NOMO-1 treated with DMSO at 0.1 percent for 48 hours (cell line): Measurements from ENCODE around the gene PRAMEF12.
"Not testable (repeated sequence)": the region's sequence is repeated elsewhere in the genome, so short reads cannot be mapped to it uniquely, and the experiment has no call there.

ENCODE experiments used
- DNase-seq: peaks from one replicate; lab custom pipeline; 2025; ENCODE audit not compliant: unreplicated experiment; lab: John Stamatoyannopoulos, UW

The PRAMEF12 gene

DNA sequence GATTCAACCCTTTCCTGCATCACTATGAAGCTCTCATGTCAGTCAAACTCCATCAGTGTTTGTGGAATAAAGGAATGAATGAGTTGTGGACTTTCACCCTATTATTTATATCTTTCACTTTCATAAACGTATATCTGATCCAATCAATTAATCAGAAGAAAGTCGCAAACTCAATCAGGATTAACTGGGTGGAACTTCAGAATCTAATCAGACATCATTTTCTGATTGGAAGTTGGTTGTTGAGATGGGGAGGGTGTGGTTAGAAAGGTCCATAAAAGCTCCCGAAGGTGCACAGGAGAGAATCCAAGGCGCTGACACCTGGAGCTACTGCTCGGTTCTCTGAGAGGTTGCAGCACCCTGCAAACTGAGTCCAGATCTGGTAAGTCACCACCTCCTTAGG, at the start of gene PRAMEF12:
Gene PRAMEF12 (plus strand): TSS at position 301 of the 400 bp plus-strand sequence. CDS start 1,130 bp downstream, outside the sequence.
- no peak for DNase-seq

- no peak for DNase-seq
These were observed 45.1 kb upstream of the PRAMEF12 start for GRCh38 chr1:12728391-12728790.

DNA sequence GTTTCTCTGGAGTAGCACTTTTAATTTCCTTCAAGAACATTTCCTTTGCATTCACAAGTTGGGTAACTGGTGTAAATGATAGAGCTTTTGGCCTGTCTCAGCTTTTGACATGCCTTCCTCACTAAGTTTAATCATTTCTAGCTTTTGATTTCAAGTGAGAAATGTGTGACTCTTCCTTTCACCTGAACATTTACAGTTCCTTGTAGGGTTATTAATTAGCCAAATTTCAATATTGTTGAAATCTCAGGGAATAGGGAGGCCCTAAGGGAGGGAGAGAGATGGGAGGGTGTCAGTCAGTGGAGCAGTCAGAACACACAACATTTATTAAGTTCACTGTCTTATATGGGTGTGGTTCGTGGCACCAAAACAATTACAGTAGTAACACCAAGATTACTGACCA, 43.4 kb upstream of the PRAMEF12 start:
- DNase-seq, result no peak

DNA sequence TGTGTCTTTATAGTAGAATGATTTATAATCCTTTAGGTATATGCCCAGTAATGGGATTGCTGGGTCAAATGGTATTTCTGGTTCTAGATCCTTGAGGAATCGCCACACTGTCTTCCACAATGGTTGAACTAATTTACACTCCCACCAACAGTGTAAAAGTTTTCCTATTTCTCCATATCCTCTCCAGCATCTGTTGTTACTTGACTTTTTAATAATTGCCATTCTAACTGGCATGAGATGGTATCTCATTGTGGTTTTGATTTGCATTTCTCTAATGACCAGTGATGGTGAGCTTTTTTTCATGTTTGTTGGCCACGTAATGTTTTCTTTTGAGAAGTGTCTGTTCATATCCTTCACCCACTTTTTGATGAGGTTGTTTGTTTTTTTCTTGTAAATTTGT, 42.5 kb upstream of the PRAMEF12 start:
- DNase-seq, result not testable (repeated sequence)

- no peak for DNase-seq
These were observed 38.9 kb upstream of the PRAMEF12 start for GRCh38 chr1:12734651-12735050.

DNA sequence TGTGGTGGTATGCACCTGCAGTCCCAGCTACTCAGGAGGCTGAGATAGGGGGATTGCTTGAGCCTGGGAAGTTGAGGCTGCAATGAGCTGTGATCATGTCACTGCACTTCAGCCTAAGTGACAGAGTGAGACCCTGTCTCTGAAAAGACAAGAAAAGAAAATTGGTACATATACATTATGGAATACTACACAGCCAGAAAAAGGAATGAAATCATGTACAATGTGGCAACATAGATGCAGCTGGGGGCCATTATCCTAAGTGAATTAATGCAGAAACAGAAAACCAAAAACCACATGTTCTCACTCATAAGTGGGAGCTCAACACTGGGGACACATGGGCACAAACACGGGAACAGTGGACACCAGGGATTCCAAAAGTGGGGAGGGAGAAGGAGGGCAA, 34.6 kb upstream of the PRAMEF12 start:
- no peak for DNase-seq

- no peak for DNase-seq
These were observed 33.9 kb upstream of the PRAMEF12 start for GRCh38 chr1:12739613-12740012.

- DNase-seq, result no peak
These were observed 31.6 kb upstream of the PRAMEF12 start for GRCh38 chr1:12741946-12742345.

- DNase-seq, result no peak
These were observed 28.2 kb upstream of the PRAMEF12 start for GRCh38 chr1:12745126-12745991.

GRCh38 chr1:12745992-12746323, 27.6 kb upstream of the PRAMEF12 start, which contains the start of gene CFAP107:
TSS of gene CFAP107 (plus strand) at chr1:12746200. CDS start at chr1:12746431, 231 bp downstream.
- DNase-seq, result no peak

GRCh38 chr1:12748778-12749355, 24.7 kb upstream of the PRAMEF12 start:
- no peak for DNase-seq

GRCh38 chr1:12754738-12755137, 18.8 kb upstream of the PRAMEF12 start:
- DNase-seq, result no peak

- DNase-seq, result no peak
These were observed 17.3 kb upstream of the PRAMEF12 start for GRCh38 chr1:12756273-12756672.

DNA sequence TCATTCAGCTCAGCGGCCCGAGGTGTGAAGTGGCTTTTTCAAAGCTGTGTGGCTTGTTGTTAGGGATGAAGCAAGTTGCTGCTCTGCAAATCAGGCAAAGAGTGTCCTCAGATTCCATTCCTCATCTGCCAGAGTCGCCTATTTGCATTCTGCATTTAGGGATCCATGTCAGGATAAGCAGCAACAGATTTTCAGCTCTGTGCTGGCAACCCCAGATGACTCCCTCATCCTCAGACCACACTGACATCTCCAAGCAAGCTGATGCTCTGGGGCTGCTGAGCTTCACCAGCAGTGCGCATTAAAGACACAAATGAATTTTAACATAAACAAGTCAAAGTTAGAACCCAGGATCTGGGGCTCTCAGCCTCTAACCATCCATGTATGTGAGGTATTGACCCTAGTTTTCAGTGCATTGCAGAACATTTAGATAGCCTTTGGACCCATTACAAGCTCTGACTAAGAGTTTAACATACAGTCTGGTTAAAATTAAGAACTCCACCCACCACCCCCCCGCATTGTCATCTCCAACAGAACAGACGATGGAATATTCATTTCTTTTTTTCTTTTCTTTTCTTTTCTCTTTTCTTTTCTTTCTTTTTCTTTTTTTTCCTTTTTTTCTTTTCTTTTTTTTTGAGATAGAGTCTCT, 16.6 kb upstream of the PRAMEF12 start:
- no peak for DNase-seq

DNA sequence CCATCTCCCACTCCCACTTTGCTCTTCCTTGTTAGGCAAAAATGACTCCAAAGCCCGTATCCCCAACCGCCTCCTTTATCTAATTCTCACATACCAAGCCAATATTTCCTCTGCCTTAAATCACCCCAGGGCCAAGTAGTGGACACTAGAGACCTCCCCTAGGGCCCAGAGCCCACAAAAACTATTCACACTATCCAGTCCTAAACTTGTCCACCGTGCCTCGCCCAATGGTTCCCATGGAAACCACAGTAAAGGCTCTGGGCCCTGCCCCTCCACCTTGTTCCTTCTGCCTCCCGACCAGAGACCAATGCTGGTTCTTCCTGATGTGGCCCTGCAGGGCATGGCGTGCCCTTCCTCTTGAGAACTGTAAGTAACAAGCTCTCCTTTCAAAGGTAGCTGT, 15.7 kb upstream of the PRAMEF12 start:
- DNase-seq, result no peak

DNA sequence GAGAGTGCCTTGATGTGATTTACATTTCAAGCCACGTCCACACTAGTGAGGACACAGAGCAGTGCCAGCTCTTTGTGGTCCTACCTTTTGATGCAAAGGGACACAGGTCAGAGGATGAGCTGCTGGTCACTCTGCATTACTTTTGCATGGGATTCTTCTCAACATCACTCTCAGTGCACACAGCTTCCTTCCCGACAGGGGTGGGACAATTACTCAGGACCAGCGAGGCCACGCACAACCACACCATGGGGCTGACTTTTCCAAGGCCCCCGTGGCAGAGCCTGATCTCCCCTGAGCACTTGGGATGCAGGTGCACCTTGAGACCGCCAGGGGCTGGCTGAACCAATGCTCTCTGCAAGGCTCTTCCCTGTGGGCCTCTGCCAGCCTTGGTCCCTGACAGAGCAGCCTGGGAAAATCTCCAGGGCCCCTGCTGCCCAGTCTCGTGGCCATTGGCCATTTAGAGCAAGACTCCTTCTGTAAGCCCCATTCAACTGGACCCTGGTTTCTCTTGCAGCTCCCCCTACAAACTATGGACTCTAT, 13.2 kb upstream of the PRAMEF12 start:
- DNase-seq, result no peak

- no peak for DNase-seq
These were observed 11.8 kb upstream of the PRAMEF12 start for GRCh38 chr1:12761781-12762180.

DNA sequence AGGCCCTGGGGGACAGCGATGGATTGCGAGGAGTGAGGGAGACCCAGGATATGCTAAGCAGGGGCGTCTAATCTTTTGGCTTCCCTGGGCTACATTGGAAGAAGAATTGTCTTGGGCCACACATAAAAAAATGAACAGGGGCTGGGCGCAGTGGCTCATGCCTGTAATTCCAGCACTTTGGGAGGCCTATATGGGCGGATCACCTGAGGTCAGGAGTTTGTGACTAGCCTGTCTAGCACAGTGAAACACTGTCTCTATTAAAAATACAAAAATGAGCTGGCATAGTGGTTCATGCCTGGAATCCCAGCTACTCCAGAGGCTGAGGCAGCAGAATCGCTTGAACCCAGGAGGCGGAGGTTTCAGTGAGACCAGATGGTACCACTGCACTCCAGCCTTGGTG, 10.8 kb upstream of the PRAMEF12 start:
- no peak for DNase-seq

DNA sequence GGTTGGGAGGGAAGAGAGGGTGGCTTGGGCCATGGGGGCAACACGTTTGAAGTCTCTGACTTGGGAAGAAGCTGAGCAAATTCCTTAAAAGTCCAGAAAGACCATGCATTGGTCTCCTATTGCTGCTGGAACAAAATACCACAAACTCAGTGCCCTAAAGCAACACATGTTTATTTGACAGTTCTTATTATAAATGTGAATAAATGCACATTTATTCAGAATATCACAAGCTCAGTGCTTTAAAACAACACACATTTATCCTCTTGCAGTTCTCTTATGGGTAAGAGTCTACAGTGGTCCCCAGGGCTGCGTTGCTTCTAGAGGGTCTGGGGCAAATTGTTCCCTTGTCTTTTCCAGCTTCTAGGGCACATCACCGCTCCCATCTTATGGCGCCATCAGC, 10.1 kb upstream of the PRAMEF12 start:
- DNase-seq, result no peak

DNA sequence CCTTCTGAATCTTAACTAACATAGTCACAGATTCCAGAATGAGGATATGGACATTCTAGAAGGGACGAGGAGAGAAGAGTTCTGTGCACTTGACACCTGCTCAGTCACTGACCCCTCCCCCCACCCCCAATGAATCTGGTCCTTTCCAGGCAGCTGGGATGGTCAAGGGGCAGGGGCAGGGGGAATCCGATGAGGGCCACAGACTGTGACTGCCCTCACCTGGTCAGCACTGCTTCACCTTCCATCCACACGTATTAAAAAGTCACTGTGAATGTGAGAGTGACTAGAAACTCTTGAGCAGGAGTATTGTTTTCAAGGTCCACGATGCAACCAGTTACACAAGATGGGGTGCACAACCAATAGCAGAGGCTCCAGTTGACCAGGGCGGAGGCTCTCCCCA, 9.5 kb upstream of the PRAMEF12 start:
- DNase-seq, result no peak

GRCh38 chr1:12769031-12769430, 4.5 kb upstream of the PRAMEF12 start:
- no peak for DNase-seq

GRCh38 chr1:12769976-12770505, 3.5 kb upstream of the PRAMEF12 start:
- no peak for DNase-seq
